ENCODE measurements around the gene RBM6.

RBM6 gene

GRCh38 chr3:50095352-50095998 is 155.5 kb downstream of the RBM6 start:
- DNase-seq (ENCODE audit: low read depth, low spot score): no peak

GRCh38 chr3:50100386-50100785 is 160.4 kb downstream of the RBM6 start:
- no peak for DNase-seq (ENCODE audit: low read depth, low spot score)

GRCh38 chr3:50100956-50101845 is 161.3 kb downstream of the RBM6 start:
- DNase-seq (ENCODE audit: low read depth, low spot score): no peak

- DNase-seq (ENCODE audit: low read depth, low spot score): no peak
These were observed 162.6 kb downstream of the RBM6 start for GRCh38 chr3:50102558-50102957.

- no peak for DNase-seq (ENCODE audit: low read depth, low spot score)
These were observed 171.8 kb downstream of the RBM6 start for GRCh38 chr3:50111757-50112156.

- no peak for DNase-seq (ENCODE audit: low read depth, low spot score)
These were observed 172.5 kb downstream of the RBM6 start for GRCh38 chr3:50112462-50112861.

- no peak for DNase-seq (ENCODE audit: low read depth, low spot score)
These were observed 177.2 kb downstream of the RBM6 start for GRCh38 chr3:50117120-50117519.

- DNase-seq (ENCODE audit: low read depth, low spot score): no peak
These were observed 178.3 kb downstream of the RBM6 start for GRCh38 chr3:50118237-50118636.

- no peak for DNase-seq (ENCODE audit: low read depth, low spot score)
These were observed 179.8 kb downstream of the RBM6 start for GRCh38 chr3:50119786-50120185.

GRCh38 chr3:50120364-50121071 is 180.6 kb downstream of the RBM6 start:
- DNase-seq (ENCODE audit: low read depth, low spot score): no peak

GRCh38 chr3:50121072-50122032 is 181.4 kb downstream of the RBM6 start:
- DNase-seq (ENCODE audit: low read depth, low spot score): peak; percentile 58

- DNase-seq (ENCODE audit: low read depth, low spot score): no peak
These were observed 182.1 kb downstream of the RBM6 start for GRCh38 chr3:50122071-50122470.

GRCh38 chr3:50122661-50123391 is 182.9 kb downstream of the RBM6 start:
- DNase-seq (ENCODE audit: low read depth, low spot score): no peak

GRCh38 chr3:50123394-50124051 is 183.6 kb downstream of the RBM6 start:
- no peak for DNase-seq (ENCODE audit: low read depth, low spot score)

- no peak for DNase-seq (ENCODE audit: low read depth, low spot score)
These were observed 184.3 kb downstream of the RBM6 start for GRCh38 chr3:50124052-50124799.

- DNase-seq (ENCODE audit: low read depth, low spot score): no peak
These were observed 184.8 kb downstream of the RBM6 start for GRCh38 chr3:50124800-50125178.

- no peak for DNase-seq (ENCODE audit: low read depth, low spot score)
These were observed 185.8 kb downstream of the RBM6 start for GRCh38 chr3:50125541-50126286.
